ENCODE results near the gene TUFT1.

Gene TUFT1

GRCh38 chr1:151539321-151540020, 638 bp upstream of the TUFT1 start:
- DNase-seq, result peak; percentile 93

- peak; percentile 52 for DNase-seq
Observed at GRCh38 chr1:151540982-151541377, 871 bp downstream of the TUFT1 start.

GRCh38 chr1:151541752-151542151, 1.6 kb downstream of the TUFT1 start:
- no peak for DNase-seq

GRCh38 chr1:151542710-151543129, 2.6 kb downstream of the TUFT1 start:
- DNase-seq, result peak; percentile 29

GRCh38 chr1:151545542-151545941, 5.4 kb downstream of the TUFT1 start:
- no peak for DNase-seq

- DNase-seq, result no peak
Observed at GRCh38 chr1:151546011-151546925, 6.2 kb downstream of the TUFT1 start.

- peak; percentile 12 for DNase-seq
Observed at GRCh38 chr1:151547119-151547899, 7.2 kb downstream of the TUFT1 start.

GRCh38 chr1:151547900-151548230, 7.8 kb downstream of the TUFT1 start:
- DNase-seq, result peak; percentile 14

GRCh38 chr1:151549199-151549598, 9.1 kb downstream of the TUFT1 start:
- no peak for DNase-seq

- DNase-seq, result no peak
Observed at GRCh38 chr1:151553659-151554058, 13.6 kb downstream of the TUFT1 start.

GRCh38 chr1:151556052-151556451, 15.9 kb downstream of the TUFT1 start:
- DNase-seq, result no peak

- DNase-seq, result no peak
Observed at GRCh38 chr1:151562661-151563060, 22.6 kb downstream of the TUFT1 start.

GRCh38 chr1:151563376-151563775, 23.3 kb downstream of the TUFT1 start:
- no peak for DNase-seq

GRCh38 chr1:151565502-151566189, 25.5 kb downstream of the TUFT1 start:
- no peak for DNase-seq

- DNase-seq, result no peak
Observed at GRCh38 chr1:151568626-151569088, 28.5 kb downstream of the TUFT1 start.

GRCh38 chr1:151570819-151571218, 30.7 kb downstream of the TUFT1 start:
- DNase-seq, result peak; percentile 43

- DNase-seq, result no peak
Observed at GRCh38 chr1:151574575-151575529, 34.7 kb downstream of the TUFT1 start.

GRCh38 chr1:151577173-151577572, 37.1 kb downstream of the TUFT1 start:
- no peak for DNase-seq

GRCh38 chr1:151578941-151579340, 38.8 kb downstream of the TUFT1 start:
- no peak for DNase-seq

- no peak for DNase-seq
Observed at GRCh38 chr1:151579436-151580225, 39.5 kb downstream of the TUFT1 start.

- no peak for DNase-seq
Observed at GRCh38 chr1:151581451-151581850, 41.3 kb downstream of the TUFT1 start.

All from NCI-H82 (cell line).